Trophoblast cell (in vitro differentiated cells and primary cell): Measurements from ENCODE around the gene TSC22D2.

ENCODE experiments used
- DNase-seq, 2 donors: peaks; one replicate each; pipeline ENCODE4 v3.0.0-alpha.2; 2016
- H2AFZ ChIP-seq: 2 replicates; pipeline ENCODE4 v1.6.1; 2013; ENCODE audit warnings: low read length, moderate library complexity, mild to moderate bottlenecking; ENCODE audit not compliant: insufficient read depth, poor library complexity
- H2AK5ac ChIP-seq: 2 replicates; pipeline ENCODE4 v1.6.1; 2013; ENCODE audit warnings: mild to moderate bottlenecking, low read length
- H2BK120ac ChIP-seq: 2 replicates; pipeline ENCODE4 v1.6.1; 2013; ENCODE audit warnings: low read length, mild to moderate bottlenecking, moderate library complexity; ENCODE audit not compliant: insufficient read depth, poor library complexity
- H2BK12ac ChIP-seq: 2 replicates; pipeline ENCODE4 v1.6.1; 2013; ENCODE audit warnings: mild to moderate bottlenecking, low read length, moderate library complexity
- H2BK5ac ChIP-seq: 2 replicates; pipeline ENCODE4 v1.6.1; 2013; ENCODE audit warnings: low read length, low read depth, moderate library complexity, mild to moderate bottlenecking; ENCODE audit not compliant: poor library complexity
- H3K14ac ChIP-seq: 2 replicates; pipeline ENCODE4 v1.6.1; 2013; ENCODE audit warnings: mild to moderate bottlenecking, low read length
- H3K18ac ChIP-seq: 2 replicates; pipeline ENCODE4 v1.6.1; 2013; ENCODE audit warnings: mild to moderate bottlenecking, low read length
- H3K23ac ChIP-seq: 2 replicates; pipeline ENCODE4 v1.6.1; 2013; ENCODE audit warnings: low read length
- H3K27ac ChIP-seq: 2 replicates; pipeline ENCODE4 v1.5.1; 2013; ENCODE audit warnings: low read depth, mild to moderate bottlenecking, inconsistent platforms, low read length, moderate library complexity
- H3K27me3 ChIP-seq: 2 replicates; pipeline ENCODE4 v1.6.1; 2013; ENCODE audit warnings: inconsistent platforms, mild to moderate bottlenecking, low read length, moderate library complexity; ENCODE audit not compliant: insufficient read depth
- H3K36me3 ChIP-seq, 2 experiments: 1 replicate in 1 of 2; 2 replicates in 1 of 2; pipeline ENCODE4 v1.6.1; 2013; ENCODE audit warnings: low read length in 2 of 2, mild to moderate bottlenecking in 2 of 2, moderate library complexity in 1 of 2; ENCODE audit not compliant: insufficient read depth in 2 of 2, control insufficient read depth in 1 of 2
- H3K4ac ChIP-seq: 2 replicates; pipeline ENCODE4 v1.6.1; 2013; ENCODE audit warnings: low read depth, mild to moderate bottlenecking, low read length, moderate library complexity
- H3K4me1 ChIP-seq, 2 experiments: 1 replicate in 1 of 2; 2 replicates in 1 of 2; pipeline ENCODE4 v1.6.1; 2013; ENCODE audit warnings: low read length in 2 of 2, mild to moderate bottlenecking in 2 of 2, moderate library complexity in 1 of 2; ENCODE audit not compliant: insufficient read depth in 2 of 2, control insufficient read depth in 1 of 2
- H3K4me2 ChIP-seq: 2 replicates; pipeline ENCODE4 v1.6.1; 2013; ENCODE audit warnings: inconsistent platforms, mild to moderate bottlenecking, low read length, moderate library complexity
- H3K4me3 ChIP-seq: 2 replicates; pipeline ENCODE4 v1.5.1; 2013; ENCODE audit warnings: mild to moderate bottlenecking, low read depth, low read length, inconsistent platforms
- H3K79me1 ChIP-seq: one replicate; pipeline ENCODE4 v1.6.1; 2013; ENCODE audit warnings: low read length
- H3K79me2 ChIP-seq: 2 replicates; pipeline ENCODE4 v1.6.1; 2013; ENCODE audit warnings: low read length, mild to moderate bottlenecking; ENCODE audit not compliant: control insufficient read depth, insufficient read depth, poor library complexity
- H3K9ac ChIP-seq: 2 replicates; pipeline ENCODE4 v1.6.1; 2013; ENCODE audit warnings: mild to moderate bottlenecking, low read length
- H3K9me3 ChIP-seq: 2 replicates; pipeline ENCODE4 v1.6.1; 2013; ENCODE audit warnings: low read depth, mild to moderate bottlenecking, control low read depth, inconsistent platforms, low read length; ENCODE audit not compliant: insufficient read depth
- H4K12ac ChIP-seq: 2 replicates; pipeline ENCODE4 v1.6.1; 2013; ENCODE audit warnings: low read depth, mild to moderate bottlenecking, low read length, moderate library complexity
- H4K8ac ChIP-seq: 2 replicates; pipeline ENCODE4 v1.6.1; 2013; ENCODE audit warnings: low read depth, mild to moderate bottlenecking, low read length, moderate library complexity
- H4K91ac ChIP-seq: one replicate; pipeline ENCODE4 v1.6.1; 2013; ENCODE audit warnings: low read depth, mild to moderate bottlenecking, low read length, moderate library complexity
- WGBS: extraction: QIAGEN DNeasy Blood & Tissue Kit; methylation state at CpG from one replicate; pipeline ENCODE4 v1.1.7; 2013; ENCODE audit warnings: missing lambda C conversion rate; ENCODE audit not compliant: insufficient read length, insufficient coverage; ENCODE audit errors: extremely low coverage; 5-methylcytosine and 5-hydroxymethylcytosine counted together

TSC22D2 gene

DNA sequence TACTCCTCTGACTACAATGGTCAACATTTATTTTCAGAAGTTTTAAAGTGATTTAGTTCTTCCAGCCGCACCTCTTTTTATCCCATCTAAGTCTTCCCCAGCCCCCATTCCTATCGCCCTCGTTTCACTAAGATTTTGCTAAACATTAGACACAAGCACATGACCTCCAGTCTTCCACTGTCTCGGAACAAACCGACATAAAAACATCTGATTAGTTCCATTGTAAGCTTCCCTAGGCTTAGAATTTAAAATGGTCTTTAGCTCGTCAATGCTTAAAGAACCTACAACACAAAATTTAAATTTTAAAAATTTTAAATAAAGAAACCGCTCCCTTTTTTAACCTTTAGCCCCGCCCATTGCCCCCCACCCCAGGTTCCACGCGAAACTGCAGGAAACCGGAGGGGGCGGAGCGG is 284 bp upstream of the TSC22D2 start:
- H3K9me3 ChIP-seq = peaks cover 4% of the 10 kb centered on the region
- no peak overlapping the region for H3K9ac ChIP-seq
- no peak overlapping the region for H3K4ac ChIP-seq
- no peak for DNase-seq
- no peak overlapping the region for H3K23ac ChIP-seq
- peak overlapping the region; percentile 96 for H3K4me3 ChIP-seq
- peaks cover 7% of the 10 kb centered on the region in 2 experiments for H3K36me3 ChIP-seq
- peaks cover 29% of the 10 kb centered on the region for H3K79me2 ChIP-seq
- H2AFZ ChIP-seq = no peak overlapping the region
- H4K8ac ChIP-seq = no peak overlapping the region
- peak overlapping the region; percentile 100 for H3K27ac ChIP-seq
- H2BK12ac ChIP-seq = no peak overlapping the region
- H2BK5ac ChIP-seq = peak overlapping the region; percentile 63
- peak overlapping the region; percentile 51 for H3K4me2 ChIP-seq
- WGBS = 100% methylated on average over 1 of the region's 13 CpGs
- H3K4me1 ChIP-seq = no peaks in the 10 kb centered on the region
- H2BK120ac ChIP-seq = no peak overlapping the region
- H3K79me1 ChIP-seq = peaks cover 29% of the 10 kb centered on the region
- H3K14ac ChIP-seq = peak overlapping the region; percentile 71
- H4K91ac ChIP-seq = no peak overlapping the region
- H4K12ac ChIP-seq = no peak overlapping the region
- H3K18ac ChIP-seq = no peak overlapping the region
- no peaks in the 10 kb centered on the region for H3K27me3 ChIP-seq
- no peak overlapping the region for H2AK5ac ChIP-seq

GRCh38 chr3:150409125-150409511 is 1.0 kb downstream of the TSC22D2 start:
- Histone ChIP-seq H3K27me3 (no peaks in the 10 kb centered on the region), H2BK5ac (peak overlapping the region; percentile 100), H4K12ac (peak overlapping the region; percentile 98), H3K18ac (peak overlapping the region; percentile 13), H4K8ac (peak overlapping the region; percentile 31), H3K4ac (peak overlapping the region; percentile 55), H3K4me3 (peak overlapping the region; percentile 96), H2BK120ac (peak overlapping the region; percentile 99), H3K79me2 (peaks cover 30% of the 10 kb centered on the region), H3K79me1 (peaks cover 29% of the 10 kb centered on the region), H3K4me1 (no peaks in the 10 kb centered on the region), H3K14ac (peak overlapping the region; percentile 83), H3K27ac (peak overlapping the region; percentile 100), H3K23ac (no peak overlapping the region), H3K9ac (peak overlapping the region; percentile 96), H3K9me3 (peaks cover 4% of the 10 kb centered on the region), H3K4me2 (peak overlapping the region; percentile 82), H4K91ac (peak overlapping the region; percentile 99), H2BK12ac (no peak overlapping the region), H3K36me3 (peaks cover 7 to 8% of the 10 kb centered on the region in 2 experiments), H2AFZ (no peak overlapping the region), H2AK5ac (peak overlapping the region; percentile 1)
- WGBS = no CpG with 5 or more reads among the region's 30 CpGs
- peak in 1 of 2 donors; percentile 46 for DNase-seq

GRCh38 chr3:150409512-150410310 is 1.6 kb downstream of the TSC22D2 start:
- peak; percentile 79 to 82 for DNase-seq
- H3K79me1 ChIP-seq = peaks cover 29% of the 10 kb centered on the region
- peak overlapping the region; percentile 100 for H2BK5ac ChIP-seq
- peak overlapping the region; percentile 81 for H3K23ac ChIP-seq
- peaks cover 4% of the 10 kb centered on the region for H3K9me3 ChIP-seq
- peak overlapping the region; percentile 83 for H3K14ac ChIP-seq
- peak overlapping the region; percentile 16 for H2AK5ac ChIP-seq
- H3K27me3 ChIP-seq = no peaks in the 10 kb centered on the region
- H4K12ac ChIP-seq = no peak overlapping the region
- H2AFZ ChIP-seq = no peak overlapping the region
- H3K4me2 ChIP-seq = peak overlapping the region; percentile 82
- H3K4me3 ChIP-seq = peak overlapping the region; percentile 96
- H3K9ac ChIP-seq = peak overlapping the region; percentile 96
- H2BK12ac ChIP-seq = no peak overlapping the region
- peak overlapping the region; percentile 97 for H3K4ac ChIP-seq
- peak overlapping the region; percentile 99 for H2BK120ac ChIP-seq
- H3K18ac ChIP-seq = peak overlapping the region; percentile 13
- no peak overlapping the region for H4K8ac ChIP-seq
- H3K36me3 ChIP-seq = peaks cover 7 to 8% of the 10 kb centered on the region in 2 experiments
- H3K4me1 ChIP-seq = no peaks in the 10 kb centered on the region
- no CpG with 5 or more reads among the region's 72 CpGs for WGBS
- peaks cover 30% of the 10 kb centered on the region for H3K79me2 ChIP-seq
- peak overlapping the region; percentile 17 for H4K91ac ChIP-seq
- peak overlapping the region; percentile 100 for H3K27ac ChIP-seq

GRCh38 chr3:150410311-150411105 is 2.4 kb downstream of the TSC22D2 start:
- H3K4me1 ChIP-seq = no peaks in the 10 kb centered on the region
- no CpG with 5 or more reads among the region's 68 CpGs for WGBS
- peaks cover 29% of the 10 kb centered on the region for H3K79me1 ChIP-seq
- peak overlapping the region; percentile 58 for H2BK5ac ChIP-seq
- H3K4me2 ChIP-seq = peak overlapping the region; percentile 82
- peak overlapping the region; percentile 6 for H3K18ac ChIP-seq
- no peak overlapping the region for H2AFZ ChIP-seq
- no peak overlapping the region for H4K12ac ChIP-seq
- peak in 1 of 2 donors; percentile 57 for DNase-seq
- H3K79me2 ChIP-seq = peaks cover 32% of the 10 kb centered on the region
- no peak overlapping the region for H2BK120ac ChIP-seq
- no peaks in the 10 kb centered on the region for H3K27me3 ChIP-seq
- peaks cover 4% of the 10 kb centered on the region for H3K9me3 ChIP-seq
- H3K14ac ChIP-seq = peak overlapping the region; percentile 83
- no peak overlapping the region for H2BK12ac ChIP-seq
- H3K36me3 ChIP-seq = peaks cover 9 to 10% of the 10 kb centered on the region in 2 experiments
- H3K4me3 ChIP-seq = peak overlapping the region; percentile 96
- H2AK5ac ChIP-seq = no peak overlapping the region
- H3K23ac ChIP-seq = peak overlapping the region; percentile 28
- H3K9ac ChIP-seq = peak overlapping the region; percentile 96
- no peak overlapping the region for H4K8ac ChIP-seq
- peak overlapping the region; percentile 16 for H4K91ac ChIP-seq
- H3K4ac ChIP-seq = peak overlapping the region; percentile 97
- peak overlapping the region; percentile 100 for H3K27ac ChIP-seq
